ENCODE data around the gene C19orf38.
"Not testable (repeated sequence)": the region's sequence is repeated elsewhere in the genome, so short reads cannot be mapped to it uniquely, and the experiment has no call there.

The C19orf38 gene

GRCh38 chr19:10864538-10864899 lies 16.3 kb downstream of the C19orf38 start:
- peaks cover 36% of the 10 kb centered on the region for H3K4me1 ChIP-seq (ENCODE audit: low read length)
- H3K9ac ChIP-seq (ENCODE audit: low read length) = peak overlapping the region; percentile 31; the same call in 1 of the 2 replicates
- TF ChIP-seq CTCF (IDR thresholded peaks at IDR 0.05; ENCODE audit: low read depth, low read length) (peak; percentile 97), EZH2phosphoT487 (IDR thresholded peaks at IDR 0.05; ENCODE audit: low read depth) (no peak)

GRCh38 chr19:10866495-10866894 lies 18.3 kb downstream of the C19orf38 start:
- no peak overlapping the region for H3K4me2 ChIP-seq (ENCODE audit: low read length)
- H3K9me3 ChIP-seq (ENCODE audit: insufficient read depth, low read length) = no peaks in the 10 kb centered on the region
- no peaks in the 10 kb centered on the region for H3K36me3 ChIP-seq (replicated peaks; ENCODE audit: low read depth, low read length)
- H3K4me1 ChIP-seq (ENCODE audit: low read length) = peaks cover 45% of the 10 kb centered on the region
- no peak overlapping the region for H3K9ac ChIP-seq (ENCODE audit: low read length)
- no peak overlapping the region for H2AFZ ChIP-seq (ENCODE audit: low read depth, low read length)
- H3K27ac ChIP-seq (ENCODE audit: low read length) = no peak overlapping the region
- H3K4me3 ChIP-seq (ENCODE audit: low read length) = no peak overlapping the region
- no peaks in the 10 kb centered on the region for H3K27me3 ChIP-seq (ENCODE audit: low read depth, low read length)
- no peak for TF ChIP-seq EZH2phosphoT487 (IDR thresholded peaks at IDR 0.05; ENCODE audit: low read depth)
- TF ChIP-seq CTCF (IDR thresholded peaks at IDR 0.05; ENCODE audit: low read depth, low read length) = no peak
- no peaks in the 10 kb centered on the region for H3K79me2 ChIP-seq (ENCODE audit: low read length)
- no peaks in the 10 kb centered on the region for H4K20me1 ChIP-seq (ENCODE audit: insufficient read depth, low read length)

More at GRCh38 chr19:10864538-10864899, 16.3 kb downstream of the C19orf38 start:
- H3K36me3 ChIP-seq (replicated peaks; ENCODE audit: low read depth, low read length) = no peaks in the 10 kb centered on the region
- H3K4me2 ChIP-seq (ENCODE audit: low read length) = peak overlapping the region; percentile 79
- no peaks in the 10 kb centered on the region for H3K9me3 ChIP-seq (ENCODE audit: insufficient read depth, low read length)
- H3K79me2 ChIP-seq (ENCODE audit: low read length) = no peaks in the 10 kb centered on the region
- no peaks in the 10 kb centered on the region for H3K27me3 ChIP-seq (ENCODE audit: low read depth, low read length)
- H4K20me1 ChIP-seq (ENCODE audit: insufficient read depth, low read length) = no peaks in the 10 kb centered on the region
- H3K4me3 ChIP-seq (ENCODE audit: low read length) = peak overlapping the region; percentile 58
- peak overlapping the region; percentile 99 for H2AFZ ChIP-seq (ENCODE audit: low read depth, low read length)
- H3K27ac ChIP-seq (ENCODE audit: low read length) = no peak overlapping the region

GRCh38 chr19:10868872-10869547 lies 20.8 kb downstream of the C19orf38 start:
- Histone ChIP-seq H2AFZ (ENCODE audit: low read depth, low read length) (no peak overlapping the region), H3K27ac (ENCODE audit: low read length) (peak overlapping the region; percentile 88), H3K4me1 (ENCODE audit: low read length) (peaks cover 55% of the 10 kb centered on the region), H3K4me3 (ENCODE audit: low read length) (0 out of 2 replicates have a peak overlapping the region, but pooled peaks have one; percentile 11), H3K4me2 (ENCODE audit: low read length) (peak overlapping the region; percentile 82), H3K9ac (ENCODE audit: low read length) (0 out of 2 replicates have a peak overlapping the region, but pooled peaks have one; percentile 67), H4K20me1 (ENCODE audit: insufficient read depth, low read length) (0 out of 2 replicates have a peak, but pooled peaks cover 2% of the 10 kb centered on the region), H3K36me3 (replicated peaks; ENCODE audit: low read depth, low read length) (peaks cover 3% of the 10 kb centered on the region), H3K9me3 (ENCODE audit: insufficient read depth, low read length) (no peaks in the 10 kb centered on the region), H3K79me2 (ENCODE audit: low read length) (peaks cover 24% of the 10 kb centered on the region), H3K27me3 (ENCODE audit: low read depth, low read length) (no peaks in the 10 kb centered on the region)
- TF ChIP-seq CTCF (IDR thresholded peaks at IDR 0.05; ENCODE audit: low read depth, low read length) = no peak
- no peak for TF ChIP-seq EZH2phosphoT487 (IDR thresholded peaks at IDR 0.05; ENCODE audit: low read depth)

GRCh38 chr19:10869872-10870311 lies 21.7 kb downstream of the C19orf38 start:
- H3K4me3 ChIP-seq (ENCODE audit: low read length) = not testable (repeated sequence)

More at GRCh38 chr19:10869872-10870311, 21.7 kb downstream of the C19orf38 start:
- H3K27me3 ChIP-seq (ENCODE audit: low read depth, low read length); H3K9ac ChIP-seq (ENCODE audit: low read length); H2AFZ ChIP-seq (ENCODE audit: low read depth, low read length); H4K20me1 ChIP-seq (ENCODE audit: insufficient read depth, low read length); H3K36me3 ChIP-seq (replicated peaks; ENCODE audit: low read depth, low read length); H3K9me3 ChIP-seq (ENCODE audit: insufficient read depth, low read length); H3K27ac ChIP-seq (ENCODE audit: low read length); H3K4me2 ChIP-seq (ENCODE audit: low read length): not testable (repeated sequence)
- peaks cover 33% of the 10 kb centered on the region for H3K79me2 ChIP-seq (ENCODE audit: low read length)
- peaks cover 47% of the 10 kb centered on the region for H3K4me1 ChIP-seq (ENCODE audit: low read length)
